GM21786 (cell line): ENCODE data around the gene TBX4.
"Not testable (repeated sequence)": the region's sequence is repeated elsewhere in the genome, so short reads cannot be mapped to it uniquely, and the experiment has no call there.

Experiments
- ATAC-seq: cut with Tn5 transposase; IDR thresholded peaks from one replicate; pipeline ENCODE4 v1.9.1; 2021; ENCODE audit not compliant: unreplicated experiment

The TBX4 gene

DNA sequence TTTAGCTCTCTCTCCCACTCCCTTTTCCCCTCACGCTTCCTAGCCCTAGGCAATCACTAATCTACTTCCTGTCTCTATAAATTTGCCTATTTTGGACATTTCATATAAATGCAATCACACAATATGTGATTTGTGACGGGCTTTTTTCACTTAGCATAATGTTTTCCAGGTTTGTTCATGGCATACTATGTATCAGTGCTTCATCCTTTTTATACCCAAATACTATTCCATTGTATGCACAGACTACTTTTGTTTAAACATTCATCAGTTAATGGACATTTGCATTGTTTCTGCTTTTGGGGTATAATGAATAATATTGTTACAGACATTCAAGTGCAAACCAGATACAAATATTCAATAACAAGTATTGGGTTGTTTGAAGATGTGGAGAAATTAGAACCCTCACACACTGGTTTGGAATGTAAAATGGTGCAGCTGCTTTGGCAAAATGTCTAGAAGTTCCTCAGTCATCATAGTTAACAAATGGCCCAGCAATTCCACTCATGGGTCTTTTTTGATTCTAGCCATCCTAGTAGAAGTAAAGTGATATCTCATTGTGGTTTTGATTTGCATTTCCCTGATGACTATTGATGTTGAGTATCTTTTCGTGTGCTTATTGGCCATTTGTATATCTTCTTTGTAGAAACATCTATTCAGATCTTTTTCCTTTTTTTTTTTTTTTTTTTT is 67.7 kb downstream of the TBX4 start:
- ATAC-seq = no peak

- no peak for ATAC-seq
These were observed 68.7 kb downstream of the TBX4 start for GRCh38 chr17:61520897-61521296.

GRCh38 chr17:61522088-61522487 is 69.9 kb downstream of the TBX4 start:
- no peak for ATAC-seq

DNA sequence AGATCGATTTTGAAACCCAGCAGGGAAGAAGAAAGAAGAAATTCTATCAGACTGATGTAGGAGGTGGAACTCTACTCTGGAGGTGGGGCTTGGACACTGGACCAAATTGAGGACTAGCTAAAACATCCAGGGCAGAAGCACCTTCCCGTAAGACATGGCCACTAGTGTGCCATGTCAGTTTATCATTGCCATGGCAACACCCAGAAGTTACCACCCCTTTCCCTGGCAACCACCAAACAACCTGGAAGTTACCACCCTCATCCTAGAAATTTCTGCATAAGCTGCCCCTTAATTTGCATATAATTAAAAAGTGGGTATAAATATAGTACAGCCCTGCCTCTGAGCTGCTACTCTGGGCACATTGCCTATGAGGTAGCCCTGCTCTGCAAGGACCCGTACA is 72.1 kb downstream of the TBX4 start:
- no peak for ATAC-seq

DNA sequence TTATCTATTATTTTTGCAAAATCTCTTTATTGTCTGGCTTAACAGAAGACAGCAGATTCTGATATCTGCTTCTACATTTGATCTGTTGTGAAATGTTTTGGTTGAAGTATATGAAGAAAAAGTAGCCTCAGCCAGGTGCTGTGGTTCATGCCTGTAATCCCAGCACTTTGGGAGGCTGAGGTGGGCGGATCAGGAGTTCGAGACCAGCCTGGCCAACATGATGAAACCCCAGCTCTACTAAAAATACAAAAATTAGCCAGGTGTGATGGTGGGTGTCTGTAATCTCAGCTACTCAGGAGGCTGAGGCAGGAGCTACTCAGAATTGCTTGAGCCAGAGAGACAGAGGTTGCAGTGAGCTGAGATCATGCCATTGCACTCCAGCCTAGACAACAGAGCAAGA is 75.2 kb downstream of the TBX4 start:
- not testable (repeated sequence) for ATAC-seq

DNA sequence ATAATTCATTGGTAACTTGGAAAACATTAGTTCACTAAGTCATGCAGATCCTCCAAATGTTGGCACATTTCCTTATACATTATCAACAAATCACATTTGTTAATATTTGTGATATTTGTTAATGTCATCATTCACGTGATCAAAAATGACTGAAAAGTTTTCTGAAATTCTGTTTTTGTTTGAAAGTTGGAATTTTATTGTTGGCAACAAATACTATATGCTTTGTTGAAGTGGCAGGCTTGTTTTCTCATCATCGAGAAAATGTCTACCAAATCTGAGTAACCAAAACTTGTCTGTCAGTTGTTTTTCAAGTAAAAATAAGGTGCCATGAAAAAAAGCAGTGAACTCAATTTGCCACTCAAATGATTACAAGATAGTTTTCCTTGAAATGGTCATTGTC is 75.9 kb downstream of the TBX4 start:
- no peak for ATAC-seq

- no peak for ATAC-seq
These were observed 79.0 kb downstream of the TBX4 start for GRCh38 chr17:61531223-61531622.

DNA sequence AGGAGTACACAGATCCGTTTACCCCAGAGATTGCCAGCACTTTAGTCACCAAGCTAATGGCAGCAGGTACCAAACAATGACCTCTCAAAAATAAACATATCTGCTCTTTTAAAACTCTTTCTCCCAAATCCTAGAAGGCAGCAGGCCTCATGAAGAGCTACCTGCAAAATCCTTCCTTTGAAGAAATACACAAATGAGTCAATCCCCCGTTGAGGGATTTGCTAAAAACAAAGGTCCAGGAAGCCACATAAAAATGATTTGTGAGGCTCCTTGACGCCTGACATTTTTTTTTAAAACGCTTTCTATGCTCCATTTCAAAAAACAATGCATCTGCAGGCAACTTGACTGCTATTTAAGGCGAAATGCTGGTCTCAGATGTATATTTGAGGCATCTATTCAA is 80.6 kb downstream of the TBX4 start:
- no peak for ATAC-seq

- ATAC-seq = no peak
These were observed 81.6 kb downstream of the TBX4 start for GRCh38 chr17:61533797-61534196.

DNA sequence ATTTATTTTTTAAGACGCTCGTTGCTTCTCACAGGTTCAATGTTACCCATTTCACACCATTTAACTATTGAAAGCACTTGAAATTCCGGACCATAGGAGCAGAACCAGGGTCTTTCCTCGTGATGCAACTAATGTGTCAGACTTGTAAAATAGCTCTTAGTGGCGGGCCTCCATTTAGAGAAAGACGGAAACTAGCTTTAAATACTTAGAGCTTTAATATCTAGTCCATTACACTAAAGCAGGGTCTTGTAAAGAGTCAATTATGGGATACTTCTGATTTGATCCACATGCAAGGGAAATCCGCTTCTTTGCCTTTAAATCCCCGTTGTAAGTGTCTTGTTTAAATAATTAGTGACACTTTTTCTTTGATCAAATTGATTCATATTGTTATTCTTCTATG is 82.2 kb downstream of the TBX4 start:
- no peak for ATAC-seq
